K562 (cell line): ENCODE results near the gene AGPAT1. TPM values are rescaled to one million over a fixed set of nuclear protein-coding genes. Genes with fewer than 3 reads are reported as not detected.
"Not testable (repeated sequence)": the region's sequence is repeated elsewhere in the genome, so short reads cannot be mapped to it uniquely, and the experiment has no call there.

Experiments used
- ATAC-seq: fragments of 200-7000 bp; cut with Tn5 transposase; 3 replicates; pipeline ENCODE4 v1.9.1; 2020; ENCODE audit warnings: moderate library complexity
- BruUV-seq: library from RNA; stranded (reverse); fragments of 400-500 nt; replicated peaks from 2 replicates; lab custom pipeline; 2021; lab: Mats Ljungman, UMichigan
- CTCF ChIA-PET: fragments of 300-600 bp; formaldehyde crosslinking; extraction: SDS; loops from one replicate; lab custom pipeline; 2021; ENCODE audit warnings: low intra/inter-chr PET ratio; lab: Yijun Ruan, JAX
- POLR2A ChIA-PET: fragments of 300-600, 350-650 bp; sonication (Branson Sonifier 250); formaldehyde crosslinking; extraction: SDS; loops from one replicate; lab custom pipeline; 2021; ENCODE audit warnings: antibody characterized with exemption, inconsistent platforms; lab: Yijun Ruan, JAX
- DNase-seq, 4 experiments: peaks; one replicate each; pipeline versions ENCODE4 v3.0.0 to v3.0.0-alpha.2; 2011 to 2018; ENCODE audit warnings: low spot score in 3 of 4, mixed read lengths in 3 of 4; ENCODE audit errors: extremely low read depth in 1 of 4
- FAIRE-seq: peaks from 2 replicates; lab custom pipeline; 2011; peaks lifted over from hg19 to GRCh38; lab: Jason Lieb, UNC
- H2AFZ ChIP-seq: 2 replicates; pipeline ENCODE4 v1.6.0; 2011; ENCODE audit warnings: low read depth, low read length, control low read depth, inconsistent platforms
- H3K27ac ChIP-seq: fragments of 200-600 bp; 3 replicates; pipeline ENCODE4 v1.8.0; 2011; ENCODE audit warnings: low read depth, mild to moderate bottlenecking, control low read depth, inconsistent platforms, low read length, moderate library complexity, mixed read lengths; ENCODE audit errors: extremely low read depth
- H3K27me3 ChIP-seq, 2 experiments: fragments of 300-600 bp in 1 of 2; 2 replicates in 1 of 2; 3 replicates in 1 of 2; pipeline versions ENCODE4 v1.6.0 to v1.8.0; 2011; ENCODE audit warnings: inconsistent platforms in 2 of 2, low read length in 2 of 2, mild to moderate bottlenecking in 1 of 2, mixed read lengths in 1 of 2, moderate library complexity in 1 of 2; ENCODE audit not compliant: control insufficient read depth in 2 of 2, insufficient read depth in 2 of 2
- H3K36me3 ChIP-seq: fragments of 300-600 bp; 3 replicates; pipeline ENCODE4 v1.8.0; 2011; ENCODE audit warnings: mild to moderate bottlenecking, low read length, inconsistent platforms; ENCODE audit not compliant: control insufficient read depth, insufficient read depth
- H3K4me1 ChIP-seq, 2 experiments: fragments of 200-600 bp in 1 of 2; replicated peaks in 1 of 2; 2 replicates in 1 of 2; 3 replicates in 1 of 2; pipeline versions ENCODE4 v1.5.1 to v1.8.0; 2011; ENCODE audit warnings: inconsistent platforms in 2 of 2, low read length in 2 of 2, mild to moderate bottlenecking in 1 of 2, mixed read lengths in 1 of 2, moderate library complexity in 1 of 2; ENCODE audit not compliant: control insufficient read depth in 2 of 2, insufficient read depth in 2 of 2
- H3K4me2 ChIP-seq: 2 replicates; pipeline ENCODE4 v1.6.1; 2011; ENCODE audit warnings: low read length, control low read depth, inconsistent platforms, mixed read lengths; ENCODE audit not compliant: insufficient read depth
- H3K4me3 ChIP-seq: fragments of 200-600 bp; sonication (generic), shearing (Covaris generic); 2 replicates; pipeline ENCODE4 v1.5.1; 2016; ENCODE audit warnings: control low read depth, inconsistent platforms
- H3K79me2 ChIP-seq: fragments of 200-600 bp; 3 replicates; pipeline ENCODE4 v1.8.0; 2011; ENCODE audit warnings: low read length, inconsistent platforms; ENCODE audit not compliant: control insufficient read depth, insufficient read depth
- H3K9ac ChIP-seq, 2 experiments: 2 replicates each; pipeline versions ENCODE4 v1.6.0 to v1.6.1; 2011; ENCODE audit warnings: low read depth in 2 of 2, low read length in 2 of 2, control low read depth in 1 of 2, inconsistent platforms in 1 of 2, mild to moderate bottlenecking in 1 of 2, mixed read lengths in 1 of 2; ENCODE audit not compliant: insufficient read depth in 1 of 2
- H3K9me1 ChIP-seq: one replicate; pipeline ENCODE4 v1.6.0; 2011; ENCODE audit warnings: inconsistent platforms, mild to moderate bottlenecking, low read length, moderate library complexity; ENCODE audit not compliant: control insufficient read depth, insufficient read depth
- H3K9me3 ChIP-seq: replicated peaks from 2 replicates; pipeline ENCODE4 v1.5.1; 2011; ENCODE audit warnings: low read depth, low read length, inconsistent platforms; ENCODE audit not compliant: control insufficient read depth, insufficient read depth
- H4K20me1 ChIP-seq: replicated peaks from 2 replicates; pipeline ENCODE4 v1.6.1; 2011; ENCODE audit warnings: low read length, inconsistent platforms, mixed read lengths; ENCODE audit not compliant: control insufficient read depth, insufficient read depth
- BCOR ChIP-seq: fragments of 450-650 bp; IDR thresholded peaks from 2 replicates; pipeline ENCODE4 v1.6.1; 2016
- CEBPB ChIP-seq: fragments of 450-650 bp; IDR thresholded peaks from 2 replicates; pipeline ENCODE4 v1.6.1; 2016; ENCODE audit warnings: missing genetic modification characterization, missing compliant biosample characterization
- TAF15 ChIP-seq: fragments of 200-400 bp; formaldehyde crosslinking; IDR thresholded peaks from 2 replicates; pipeline ENCODE4 v1.6.1; 2017; ENCODE audit warnings: mild to moderate bottlenecking, low read depth, low read length, moderate library complexity
- TRIM24 ChIP-seq, 2 experiments: fragments of 450-650 bp; IDR thresholded peaks; 2 replicates each; pipeline ENCODE4 v1.6.1; 2016
- ZNF639 ChIP-seq, 2 experiments: fragments of 200-800 bp in 1 of 2; sonication (Bioruptor generic) in 1 of 2; sonication (generic) in 1 of 2; formaldehyde crosslinking in 1 of 2; IDR thresholded peaks in 1 of 2; conservative IDR thresholded peaks in 1 of 2; 2 replicates each; pipeline versions ENCODE4 v1.5.0 to v1.6.1; 2016 to 2020; ENCODE audit warnings: missing compliant biosample characterization in 1 of 2, missing genetic modification characterization in 1 of 2, missing genetic modification reagents in 1 of 2
- ZSCAN32 ChIP-seq: fragments of 450-650 bp; formaldehyde crosslinking; IDR thresholded peaks from 2 replicates; pipeline ENCODE4 v1.4.0; 2020; ENCODE audit warnings: mild to moderate bottlenecking, moderate library complexity
- WGBS: fragments of 100-300 bp; shearing (Covaris generic); methylation state at CpG from one replicate; pipeline ENCODE4 v1.1.6; 2016; ENCODE audit warnings: low coverage, mixed read lengths; ENCODE audit not compliant: insufficient coverage; ENCODE audit errors: missing lambda C conversion rate; 5-methylcytosine and 5-hydroxymethylcytosine counted together
- in situ Hi-C: fragments of 300-500 bp; cut with MboI; formaldehyde crosslinking; loops from 4 replicates; pipeline ENCODE4 v1.15.0; 2018; ENCODE audit warnings: inconsistent platforms, mixed read lengths
- intact Hi-C: fragments of 100-400 bp; cut with micrococcal nuclease; formaldehyde crosslinking; loops from 2 replicates; pipeline ENCODE4 v1.14.2; 2022
- polyA plus RNA-seq, 8 experiments: library from polyadenylated mRNA; depleted of rRNA in 4 of 8; stranded (reverse) in 5 of 8; unstranded in 3 of 8; fragments of >200 nt; fragmentation: Nextera tagmentation in 2 of 8; fragmentation: Illumina TruSeq in 1 of 8; extraction: Ambion mirVana in 2 of 8; extraction: Trizol in 1 of 8; gene quantifications; 2 replicates each; pipeline versions ENCODE4 v1.2.1 to v1.2.3, GENCODE V29; 2011 to 2014; ENCODE audit warnings: inconsistent platforms in 1 of 8, missing spikeins in 1 of 8
- total RNA-seq, 7 experiments: library from RNA; depleted of rRNA in 6 of 7; stranded (reverse); fragments of >200 nt in 6 of 7; fragmentation: Illumina TruSeq in 2 of 7; extraction: Trizol in 2 of 7; gene quantifications; 2 replicates each; pipeline versions ENCODE4 v1.2.1 to v1.2.3, GENCODE V29; 2011 to 2021; ENCODE audit warnings: low replicate concordance in 1 of 7
- TF ChIP-seq, protein P1 (sequence below), 2 experiments: fragments of 450-650 bp in 1 of 2; sonication (generic) in 1 of 2; formaldehyde crosslinking in 1 of 2; IDR thresholded peaks in 1 of 2; conservative IDR thresholded peaks in 1 of 2; 2 replicates each; pipeline versions ENCODE4 v1.6.1 to v1.8.1; 2016 to 2023; ENCODE audit warnings: mild to moderate bottlenecking in 2 of 2, moderate library complexity in 2 of 2, inconsistent platforms in 1 of 2, missing genetic modification reagents in 1 of 2
- TF ChIP-seq, protein P2 (sequence below): fragments of 450-650 bp; IDR thresholded peaks from 2 replicates; pipeline ENCODE4 v1.6.1; 2016; ENCODE audit warnings: low read depth, mild to moderate bottlenecking, moderate library complexity

AGPAT1 gene
- total and polyA plus RNA-seq, 9 of the 15 experiments (the other 6 are each of a cell fraction or from before 2014, with no cell fraction given), result 37.9 to 176 (median 69.4) TPM

DNA sequence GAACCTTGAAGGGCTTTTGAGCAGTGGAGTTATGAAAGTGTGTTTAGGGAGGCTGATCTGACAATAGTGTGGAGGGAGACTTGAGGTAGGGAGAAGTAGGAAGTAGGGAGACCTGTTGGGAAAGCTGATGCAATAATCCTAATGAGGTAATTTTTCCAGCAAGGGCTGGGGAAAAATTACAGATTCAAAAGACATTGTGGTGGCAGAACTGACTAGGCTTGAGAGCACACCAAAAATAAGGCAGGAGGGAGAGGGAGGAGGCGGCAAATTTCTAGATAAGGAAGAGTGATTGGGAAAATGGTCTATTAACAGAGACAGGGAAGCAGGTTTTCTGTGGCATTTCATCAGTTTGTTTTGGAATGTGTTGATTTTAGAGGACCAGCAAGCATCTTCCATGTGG lies 29.6 kb downstream of the AGPAT1 start (continued):
- TF ChIP-seq TRIM24 (IDR thresholded peaks at IDR 0.05), result peak; percentile 40 to 43; a peak in 1 of 4 replicates
- TF ChIP-seq ZSCAN32 (CRISPR knock-in tag), result peak; percentile 86
- TF ChIP-seq, protein P1, sequence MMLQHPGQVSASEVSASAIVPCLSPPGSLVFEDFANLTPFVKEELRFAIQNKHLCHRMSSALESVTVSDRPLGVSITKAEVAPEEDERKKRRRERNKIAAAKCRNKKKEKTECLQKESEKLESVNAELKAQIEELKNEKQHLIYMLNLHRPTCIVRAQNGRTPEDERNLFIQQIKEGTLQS (IDR thresholded peaks at IDR 0.05), result peak; percentile 86
- TF ChIP-seq, protein P1 (CRISPR knock-in tag; conservative IDR thresholded peaks at IDR 0.05), result no peak
- TF ChIP-seq CEBPB (tag), result peak; percentile 70
- no peak for TF ChIP-seq BCOR
- no peak for TF ChIP-seq TAF15
- TF ChIP-seq, protein P2, sequence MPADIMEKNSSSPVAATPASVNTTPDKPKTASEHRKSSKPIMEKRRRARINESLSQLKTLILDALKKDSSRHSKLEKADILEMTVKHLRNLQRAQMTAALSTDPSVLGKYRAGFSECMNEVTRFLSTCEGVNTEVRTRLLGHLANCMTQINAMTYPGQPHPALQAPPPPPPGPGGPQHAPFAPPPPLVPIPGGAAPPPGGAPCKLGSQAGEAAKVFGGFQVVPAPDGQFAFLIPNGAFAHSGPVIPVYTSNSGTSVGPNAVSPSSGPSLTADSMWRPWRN, result no peak
- no peak for TF ChIP-seq ZNF639 (CRISPR knock-in tag; conservative IDR thresholded peaks at IDR 0.05 in 1 of 2, IDR thresholded peaks at IDR 0.05 in 1 of 2)

- POLR2A ChIA-PET, result interaction anchor here (0.7 to 4.2 kb wide), 4 partner anchors 9 to 32 kb away, joined by 3 to 13 read pairs (median 6); partner anchors contain the start of gene EGFL8
- H3K27ac ChIP-seq, ATAC-seq, H3K9me3 ChIP-seq, H3K36me3 ChIP-seq, H3K27me3 ChIP-seq, H3K4me3 ChIP-seq, H2AFZ ChIP-seq, BruUV-seq, CTCF ChIA-PET, intact Hi-C loops, H3K9ac ChIP-seq, in situ Hi-C loops, H3K79me2 ChIP-seq, H4K20me1 ChIP-seq, H3K4me2 ChIP-seq, H3K9me1 ChIP-seq, DNase-seq, FAIRE-seq: not testable (repeated sequence)
- WGBS, result 19% methylated on average over 7 of the region's 7 CpGs
- peaks cover 11 to 18% of the 10 kb centered on the region in 2 experiments for H3K4me1 ChIP-seq
Observed at GRCh38 chr6:32144238-32144637, 31.6 kb downstream of the AGPAT1 start.
